Urinary bladder (tissue), 4 donors: ENCODE measurements around the gene GMPPA. TPM values are rescaled to one million over a fixed set of nuclear protein-coding genes. Genes with fewer than 3 reads are reported as not detected.
A peak's percentile ranks its signal among the peaks of the same experiment; 100 is the strongest.

Source experiments
- DNase-seq: peaks from one replicate; pipeline ENCODE4 v3.0.0-alpha.2; 2015; ENCODE audit errors: extremely low spot score
- H3K27ac ChIP-seq: one replicate; pipeline ENCODE4 v1.5.1; 2013; ENCODE audit warnings: low read depth, mild to moderate bottlenecking, moderate library complexity
- H3K36me3 ChIP-seq: one replicate; pipeline ENCODE4 v1.6.1; 2013; ENCODE audit warnings: mild to moderate bottlenecking, moderate library complexity; ENCODE audit not compliant: insufficient read depth
- H3K4me1 ChIP-seq: one replicate; pipeline ENCODE4 v1.6.1; 2013; ENCODE audit warnings: mild to moderate bottlenecking, moderate library complexity; ENCODE audit not compliant: insufficient read depth
- H3K4me3 ChIP-seq: one replicate; pipeline ENCODE4 v1.5.1; 2013; ENCODE audit warnings: low read depth, low read length
- WGBS: extraction: QIAGEN DNeasy Blood & Tissue Kit; methylation state at CpG from one replicate; pipeline ENCODE4 v1.1.7; 2013; 5-methylcytosine and 5-hydroxymethylcytosine counted together
- polyA plus RNA-seq: library from polyadenylated mRNA; stranded (reverse); fragments of 200-250 nt; gene quantifications from one replicate; pipeline ENCODE4 v1.2.3, GENCODE V29; 2013
- total RNA-seq: library from RNA; depleted of rRNA; stranded (reverse); fragments of >200 nt; gene quantifications from one replicate; pipeline ENCODE4 v1.2.3, GENCODE V29; 2014
- donor health status: healthy with polysubstance abuse.
- donor health status: healthy.

Gene GMPPA
- total and polyA plus RNA-seq, 2 donors = 32.1 to 34.3 TPM

GRCh38 chr2:219521066-219521880 is 22.6 kb downstream of the GMPPA start:
- 24% methylated on average over 14 of the region's 14 CpGs for WGBS
- H3K27ac ChIP-seq = no peak overlapping the region

GRCh38 chr2:219522111-219523030 is 23.7 kb downstream of the GMPPA start:
- Histone ChIP-seq H3K27ac (no peak overlapping the region), H3K36me3 (no peaks in the 10 kb centered on the region), H3K4me3 (peak overlapping the region; percentile 15), H3K4me1 (no peaks in the 10 kb centered on the region)
- DNase-seq = no peak
- 2% methylated on average over 70 of the region's 70 CpGs for WGBS

More at GRCh38 chr2:219521066-219521880, 22.6 kb downstream of the GMPPA start:
- no peaks in the 10 kb centered on the region for H3K36me3 ChIP-seq
- H3K4me1 ChIP-seq = no peaks in the 10 kb centered on the region
- no peak for DNase-seq
- no peak overlapping the region for H3K4me3 ChIP-seq

GRCh38 chr2:219523031-219523671 is 24.5 kb downstream of the GMPPA start:
- no peaks in the 10 kb centered on the region for H3K4me1 ChIP-seq
- DNase-seq = no peak
- 31% methylated on average over 24 of the region's 24 CpGs for WGBS
- peak overlapping the region; percentile 15 for H3K4me3 ChIP-seq
- H3K27ac ChIP-seq = no peak overlapping the region
- no peaks in the 10 kb centered on the region for H3K36me3 ChIP-seq

GRCh38 chr2:219524817-219525216 is 26.1 kb downstream of the GMPPA start:
- no peak overlapping the region for H3K4me3 ChIP-seq
- DNase-seq = no peak
- H3K4me1 ChIP-seq = no peaks in the 10 kb centered on the region
- no peak overlapping the region for H3K27ac ChIP-seq
- 95% methylated on average over 2 of the region's 2 CpGs for WGBS
- H3K36me3 ChIP-seq = no peaks in the 10 kb centered on the region

GRCh38 chr2:219525533-219526232 is 27.0 kb downstream of the GMPPA start:
- DNase-seq = no peak
- H3K27ac ChIP-seq = no peak overlapping the region
- H3K4me3 ChIP-seq = no peak overlapping the region
- H3K36me3 ChIP-seq = no peaks in the 10 kb centered on the region
- WGBS = 42% methylated on average over 9 of the region's 9 CpGs
- H3K4me1 ChIP-seq = no peaks in the 10 kb centered on the region

GRCh38 chr2:219526320-219527075 is 27.8 kb downstream of the GMPPA start:
- no peak overlapping the region for H3K4me3 ChIP-seq
- DNase-seq = no peak
- no peak overlapping the region for H3K27ac ChIP-seq
- H3K4me1 ChIP-seq = no peaks in the 10 kb centered on the region
- no peaks in the 10 kb centered on the region for H3K36me3 ChIP-seq
- 57% methylated on average over 11 of the region's 11 CpGs for WGBS

- WGBS = 57% methylated on average over 6 of the region's 6 CpGs
- no peak overlapping the region for H3K27ac ChIP-seq
- no peak for DNase-seq
- H3K36me3 ChIP-seq = no peaks in the 10 kb centered on the region
- no peaks in the 10 kb centered on the region for H3K4me1 ChIP-seq
- no peak overlapping the region for H3K4me3 ChIP-seq
Measured at GRCh38 chr2:219527076-219527394, 28.3 kb downstream of the GMPPA start.

GRCh38 chr2:219527472-219527871 is 28.8 kb downstream of the GMPPA start:
- WGBS = 73% methylated on average over 5 of the region's 5 CpGs
- H3K4me3 ChIP-seq = no peak overlapping the region
- no peak for DNase-seq
- no peaks in the 10 kb centered on the region for H3K4me1 ChIP-seq
- no peaks in the 10 kb centered on the region for H3K36me3 ChIP-seq
- no peak overlapping the region for H3K27ac ChIP-seq

GRCh38 chr2:219530048-219530963 is 31.6 kb downstream of the GMPPA start:
- H3K27ac ChIP-seq = no peak overlapping the region
- DNase-seq = no peak
- H3K4me1 ChIP-seq = no peaks in the 10 kb centered on the region
- no peak overlapping the region for H3K4me3 ChIP-seq
- 15% methylated on average over 21 of the region's 21 CpGs for WGBS
- H3K36me3 ChIP-seq = no peaks in the 10 kb centered on the region

DNA sequence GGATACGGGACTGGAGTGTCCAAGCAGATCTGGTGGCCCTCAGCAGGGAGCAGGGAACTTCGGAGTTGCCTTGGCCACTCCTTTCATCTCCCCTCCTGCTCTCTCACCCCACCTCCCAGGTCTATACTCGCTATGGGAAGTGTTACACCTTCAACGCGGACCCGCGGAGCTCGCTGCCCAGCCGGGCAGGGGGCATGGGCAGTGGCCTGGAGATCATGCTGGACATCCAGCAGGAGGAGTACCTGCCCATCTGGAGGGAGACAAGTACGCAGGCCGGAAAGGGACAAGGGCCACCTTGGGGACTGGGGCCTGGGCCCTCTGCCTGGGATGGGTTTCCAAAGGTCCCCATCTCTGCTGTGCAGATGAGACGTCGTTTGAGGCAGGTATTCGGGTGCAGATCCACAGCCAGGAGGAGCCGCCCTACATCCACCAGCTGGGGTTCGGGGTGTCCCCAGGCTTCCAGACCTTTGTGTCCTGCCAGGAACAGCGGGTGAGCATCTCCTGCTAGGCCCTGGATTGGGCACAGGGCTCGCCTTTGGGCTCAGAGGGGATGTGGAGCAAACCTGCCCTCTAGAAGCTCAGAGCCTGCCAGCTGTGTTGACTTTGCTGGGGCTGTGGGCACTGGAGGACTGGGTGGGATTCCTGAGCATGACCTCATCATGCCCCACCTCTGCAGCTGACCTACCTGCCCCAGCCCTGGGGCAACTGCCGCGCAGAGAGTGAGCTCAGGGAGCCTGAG is 33.1 kb downstream of the GMPPA start:
- WGBS = 82% methylated on average over 20 of the region's 20 CpGs
- Histone ChIP-seq H3K36me3 (no peaks in the 10 kb centered on the region), H3K4me3 (no peak overlapping the region), H3K4me1 (no peaks in the 10 kb centered on the region), H3K27ac (no peak overlapping the region)
- DNase-seq = no peak

GRCh38 chr2:219532378-219532649 is 33.6 kb downstream of the GMPPA start:
- WGBS = 88% methylated on average over 8 of the region's 8 CpGs
- H3K4me1 ChIP-seq = no peaks in the 10 kb centered on the region
- no peak overlapping the region for H3K4me3 ChIP-seq
- no peak overlapping the region for H3K27ac ChIP-seq
- no peak for DNase-seq
- no peaks in the 10 kb centered on the region for H3K36me3 ChIP-seq
